Mucosa of descending colon (tissue), 3 donors: Measurements from ENCODE around the gene FAM43B. TPM values are rescaled to one million over a fixed set of nuclear protein-coding genes. Genes with fewer than 3 reads are reported as not detected.
A peak's percentile ranks its signal among the peaks of the same experiment; 100 is the strongest.

Source experiments
- ATAC-seq: fragments of 200-7000 bp; cut with Tn5 transposase; one replicate; pipeline ENCODE4 v1.9.1; 2020; ENCODE audit warnings: mild to moderate bottlenecking, moderate library complexity
- DNase-seq, 3 donors: peaks; one replicate each; pipeline ENCODE4 v3.0.0-alpha.2; 2020
- H3K36me3 ChIP-seq: fragments of 200-600 bp; one replicate; pipeline ENCODE4 v1.8.0; 2021; ENCODE audit warnings: low read depth, mild to moderate bottlenecking
- H3K4me1 ChIP-seq: fragments of 200-600 bp; one replicate; pipeline ENCODE4 v1.8.0; 2021; ENCODE audit warnings: low read depth, mild to moderate bottlenecking
- H3K4me3 ChIP-seq: fragments of 200-600 bp; one replicate; pipeline ENCODE4 v1.8.0; 2021; ENCODE audit warnings: mild to moderate bottlenecking
- H3K9me3 ChIP-seq: fragments of 200-600 bp; one replicate; pipeline ENCODE4 v1.8.0; 2021; ENCODE audit warnings: mild to moderate bottlenecking
- CTCF ChIP-seq: fragments of 200-600 bp; IDR thresholded peaks from one replicate; pipeline ENCODE4 v1.8.0; 2022; ENCODE audit warnings: antibody characterized with exemption, mild to moderate bottlenecking
- intact Hi-C, 2 donors: fragments of 100-400 bp; cut with DNase I in 1 of 2; cut with micrococcal nuclease in 1 of 2; formaldehyde crosslinking; loops; one replicate each; pipeline versions ENCODE4 v1.11.0 to v1.11.1; 2022; cut with DNase I, micrococcal nuclease
- total RNA-seq, 3 donors: library from RNA; stranded (reverse); fragmentation: NEBNext Ultra II Directional in 2 of 3; extraction: Animal tissue kit (Norgen Biotek cat#: 25700) in 2 of 3; gene quantifications; one replicate each; pipeline versions ENCODE4 v1.2.1 to v1.2.4, GENCODE V29; 2021 to 2023
- donor health status: DM: no; HTN: no; CAD: no; lungs with moderate emphysema.
- donor health status: DM: no; HTN: no; CAD: no.
- donor health status: DM: no; HTN: yes; CAD: no.

FAM43B gene
- total RNA-seq, 3 donors from 2014 or later, result 0.14 to 0.92 (median 0.43) TPM

GRCh38 chr1:20588634-20589225 lies 36.4 kb downstream of the FAM43B start, which contains the start of gene CDA:
TSS of gene CDA (plus strand) at chr1:20589097. CDS start at chr1:20589130, 33 bp downstream.
- intact Hi-C loops, result no loop called here
- Histone ChIP-seq H3K9me3 (no peaks in the 10 kb centered on the region), H3K4me1 (peaks cover 15% of the 10 kb centered on the region), H3K36me3 (no peaks in the 10 kb centered on the region), H3K4me3 (peak within 1 kb of the TSS; percentile 24)
- DNase-seq (peak; percentile 67 to 82 (median 77)), ATAC-seq (peak; percentile 88)
- no peak for TF ChIP-seq CTCF

- no peak for TF ChIP-seq CTCF
- peak in 2 of 3 donors; percentile 12 to 69 for DNase-seq
- peak; percentile 1 for ATAC-seq
- intact Hi-C loops, result no loop called here
- Histone ChIP-seq H3K4me1 (peaks cover 15% of the 10 kb centered on the region), H3K4me3 (peak overlapping the region; percentile 24), H3K9me3 (no peaks in the 10 kb centered on the region), H3K36me3 (no peaks in the 10 kb centered on the region)
These were observed 37.2 kb downstream of the FAM43B start for GRCh38 chr1:20589331-20590278.

- TF ChIP-seq CTCF, result no peak
These were observed 38.0 kb downstream of the FAM43B start for GRCh38 chr1:20590306-20590777.

GRCh38 chr1:20593756-20594155 lies 41.4 kb downstream of the FAM43B start:
- ATAC-seq, result no peak
- H3K36me3 ChIP-seq, result no peaks in the 10 kb centered on the region
- no peak for DNase-seq
- no peak for TF ChIP-seq CTCF
- H3K4me3 ChIP-seq, result no peak overlapping the region
- no peaks in the 10 kb centered on the region for H3K9me3 ChIP-seq
- H3K4me1 ChIP-seq, result peaks cover 9% of the 10 kb centered on the region
- intact Hi-C loops, result no loop called here

More at GRCh38 chr1:20590306-20590777, 38.0 kb downstream of the FAM43B start:
- H3K9me3 ChIP-seq, result no peaks in the 10 kb centered on the region
- DNase-seq, result peak in 1 of 3 donors; percentile 16
- peak; percentile 44 for ATAC-seq
- peaks cover 15% of the 10 kb centered on the region for H3K4me1 ChIP-seq
- intact Hi-C loops, result no loop called here
- H3K4me3 ChIP-seq, result no peak overlapping the region
- H3K36me3 ChIP-seq, result no peaks in the 10 kb centered on the region

- DNase-seq (no peak), ATAC-seq (no peak)
- no peak overlapping the region for H3K4me3 ChIP-seq
- H3K4me1 ChIP-seq, result no peaks in the 10 kb centered on the region
- H3K9me3 ChIP-seq, result no peaks in the 10 kb centered on the region
- intact Hi-C loops, result no loop called here
- no peaks in the 10 kb centered on the region for H3K36me3 ChIP-seq
- TF ChIP-seq CTCF, result no peak
These were observed 42.4 kb downstream of the FAM43B start for GRCh38 chr1:20594746-20595145.
